HG02610 (cell line): ENCODE data around the gene KCNMA1.

Source experiments
- ATAC-seq: cut with Tn5 transposase; IDR thresholded peaks from one replicate; pipeline ENCODE4 v1.9.1; 2021; ENCODE audit warnings: mild to moderate bottlenecking, moderate library complexity; ENCODE audit not compliant: unreplicated experiment

Gene KCNMA1

GRCh38 chr10:77077316-77077945, 560.2 kb downstream of the KCNMA1 start:
- ATAC-seq: no peak

DNA sequence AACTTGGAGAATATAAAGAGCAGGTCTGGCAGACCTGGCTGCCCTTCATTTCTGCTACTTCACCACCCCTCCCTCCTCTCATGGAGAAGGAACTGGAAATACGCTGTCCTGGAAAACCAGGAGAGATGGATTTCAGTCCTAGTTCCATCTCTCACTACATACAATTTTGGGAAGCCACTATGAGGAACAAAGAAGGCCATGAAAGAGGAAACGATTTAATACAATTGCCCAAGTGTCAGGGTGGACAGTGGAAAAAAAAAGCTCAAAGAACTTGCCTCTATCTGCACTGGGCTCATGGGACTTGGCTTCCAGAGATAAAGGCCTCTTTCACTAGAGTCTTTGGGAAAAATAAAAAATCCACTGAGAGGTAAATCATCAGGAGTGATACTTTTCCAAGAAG, 561.7 kb downstream of the KCNMA1 start:
- ATAC-seq: no peak

DNA sequence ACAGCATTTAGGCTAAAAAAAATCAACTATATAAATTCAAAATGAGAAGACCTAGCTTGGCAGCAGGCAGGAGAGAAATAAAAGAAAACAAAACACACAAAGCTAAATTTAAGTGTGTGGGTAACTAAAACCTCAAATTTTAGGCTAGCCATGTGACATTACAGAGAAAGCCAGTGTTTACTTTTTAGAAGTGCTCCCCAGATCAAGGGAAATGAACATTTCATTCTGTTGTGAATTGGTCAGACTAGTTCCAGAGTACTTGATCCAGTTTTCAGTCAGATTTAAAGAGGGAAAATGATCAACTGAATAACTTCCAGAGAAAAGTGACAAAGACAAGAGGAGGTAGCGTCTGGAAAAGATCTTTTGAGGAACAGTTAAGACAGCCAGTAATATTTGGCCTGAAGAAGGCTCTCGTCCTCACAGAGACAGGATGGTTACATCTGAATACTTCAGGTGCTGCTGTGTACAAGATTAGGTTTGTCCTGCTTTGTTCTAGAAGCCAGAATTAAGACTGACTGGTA, 563.4 kb downstream of the KCNMA1 start:
- ATAC-seq: no peak

DNA sequence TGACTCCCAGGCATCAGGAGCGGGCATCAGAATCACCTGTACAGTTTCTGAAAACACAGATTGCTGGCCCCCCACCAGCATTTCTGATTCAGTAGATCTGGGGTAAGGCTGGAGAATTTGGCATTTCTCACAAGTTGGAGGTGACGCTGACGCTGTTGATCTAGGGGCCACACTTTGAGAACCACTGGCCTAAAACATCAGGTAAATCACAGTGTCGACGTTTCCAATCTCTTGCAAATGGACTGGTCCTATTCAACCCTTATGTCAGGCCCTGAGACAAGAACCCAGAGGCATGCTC, 564.0 kb downstream of the KCNMA1 start:
- ATAC-seq: no peak

DNA sequence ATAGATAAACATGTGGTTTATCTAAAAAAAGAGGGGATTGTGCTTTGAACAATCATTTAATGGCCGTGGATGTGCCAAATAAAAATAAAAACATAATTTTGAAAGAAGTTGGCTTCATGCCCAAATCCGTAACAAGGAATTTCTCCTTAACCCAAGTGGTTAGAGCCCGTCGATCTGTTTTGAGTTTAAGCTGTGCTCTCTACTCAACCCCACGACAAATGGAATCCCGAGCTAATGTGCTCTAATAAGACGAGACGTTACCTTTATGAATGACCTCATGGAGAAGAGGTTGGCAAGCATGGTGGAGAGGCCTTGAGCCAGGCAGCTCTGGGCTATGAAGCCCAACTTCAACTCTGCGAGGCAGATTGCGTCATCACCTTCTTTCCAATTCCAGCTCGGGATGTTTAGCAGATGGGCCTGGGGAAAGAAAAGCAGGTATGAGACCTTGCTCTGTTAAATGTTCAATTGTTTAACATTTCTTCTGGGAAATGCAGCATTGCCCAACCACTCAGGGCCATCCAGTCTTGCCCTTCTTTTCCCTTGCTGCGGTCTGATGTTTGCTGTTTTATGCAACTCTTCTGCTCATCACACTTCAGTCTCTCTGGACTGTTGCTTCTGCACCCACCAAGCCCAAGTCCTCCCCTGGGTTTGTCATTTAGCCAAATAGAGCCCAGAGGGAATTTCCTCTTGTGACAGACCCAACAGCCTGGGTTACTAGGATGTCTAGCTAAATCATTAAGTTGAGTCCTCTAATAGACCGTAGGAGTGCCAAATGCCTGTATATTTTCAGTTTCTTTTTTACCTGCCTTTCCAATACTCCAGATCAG, 564.6 kb downstream of the KCNMA1 start:
- ATAC-seq: no peak

- no peak for ATAC-seq
These were observed 565.2 kb downstream of the KCNMA1 start for GRCh38 chr10:77072361-77072835.

- ATAC-seq: no peak
These were observed 565.7 kb downstream of the KCNMA1 start for GRCh38 chr10:77071956-77072355.

DNA sequence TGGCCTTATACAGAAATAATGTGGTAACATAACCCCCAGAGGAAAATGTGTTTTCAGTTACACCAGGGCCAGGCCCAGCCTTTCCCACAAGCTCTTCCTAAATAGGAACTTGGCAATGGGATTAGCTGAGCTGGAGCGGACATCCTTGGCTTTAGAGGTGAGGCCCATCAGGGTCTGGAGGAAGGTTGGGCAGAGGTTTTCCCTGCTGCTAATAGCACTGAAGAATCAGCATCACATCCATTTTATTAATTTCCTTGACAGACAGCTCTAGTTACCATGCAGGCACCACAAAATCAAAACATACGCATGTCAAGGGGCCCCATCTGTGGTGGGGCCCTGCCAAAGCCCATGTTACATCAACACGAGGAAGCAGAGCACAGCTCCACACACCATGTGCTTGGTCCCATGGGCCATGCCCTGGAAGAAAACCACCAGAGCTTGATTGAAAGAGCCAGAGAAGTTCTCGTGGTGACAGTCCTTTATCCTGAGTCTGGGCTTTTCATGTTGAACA, 566.6 kb downstream of the KCNMA1 start:
- no peak for ATAC-seq

DNA sequence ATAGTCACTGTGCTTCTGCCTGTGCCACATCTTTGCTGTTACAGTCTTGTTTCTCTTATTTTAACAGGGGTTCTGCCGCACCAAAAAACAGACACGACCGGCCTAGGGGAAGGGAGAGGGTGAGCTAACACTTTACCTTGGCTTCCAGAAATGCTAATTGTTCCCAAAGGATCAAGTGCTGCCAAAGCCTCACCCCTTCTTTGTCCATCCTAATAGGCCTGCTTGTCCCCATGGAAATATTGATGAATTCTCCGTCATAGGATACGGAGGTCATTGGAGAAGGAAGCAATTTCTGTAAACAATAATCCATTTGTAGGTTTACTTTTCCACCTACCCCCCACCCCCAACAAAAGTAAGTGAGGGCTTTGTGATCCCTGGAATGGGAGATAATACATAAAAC, 567.3 kb downstream of the KCNMA1 start:
- ATAC-seq: no peak

- ATAC-seq: no peak
These were observed 568.6 kb downstream of the KCNMA1 start for GRCh38 chr10:77068969-77069368.

- ATAC-seq: no peak
These were observed 569.3 kb downstream of the KCNMA1 start for GRCh38 chr10:77068272-77068671.

- no peak for ATAC-seq
These were observed 575.2 kb downstream of the KCNMA1 start for GRCh38 chr10:77062381-77062780.

- no peak for ATAC-seq
These were observed 576.7 kb downstream of the KCNMA1 start for GRCh38 chr10:77060913-77061312.

DNA sequence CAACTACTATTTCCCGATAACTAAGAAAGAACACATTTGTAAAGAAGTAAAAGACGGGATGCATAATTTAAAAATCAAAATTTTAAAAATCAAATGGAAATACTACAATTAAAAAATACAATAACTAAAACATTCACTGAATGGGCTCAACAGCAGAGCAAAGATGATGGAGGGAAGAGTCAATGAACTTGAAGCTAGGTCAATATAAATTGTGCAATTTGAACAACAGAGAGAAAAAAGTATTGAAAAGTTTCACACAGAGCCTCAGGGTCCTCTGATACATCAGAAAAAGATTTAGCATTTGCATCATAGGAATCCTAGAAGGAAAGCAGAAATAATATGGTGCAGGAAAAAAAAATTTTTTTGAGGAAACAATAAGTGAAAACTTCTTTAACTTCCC, 581.0 kb downstream of the KCNMA1 start:
- no peak for ATAC-seq

DNA sequence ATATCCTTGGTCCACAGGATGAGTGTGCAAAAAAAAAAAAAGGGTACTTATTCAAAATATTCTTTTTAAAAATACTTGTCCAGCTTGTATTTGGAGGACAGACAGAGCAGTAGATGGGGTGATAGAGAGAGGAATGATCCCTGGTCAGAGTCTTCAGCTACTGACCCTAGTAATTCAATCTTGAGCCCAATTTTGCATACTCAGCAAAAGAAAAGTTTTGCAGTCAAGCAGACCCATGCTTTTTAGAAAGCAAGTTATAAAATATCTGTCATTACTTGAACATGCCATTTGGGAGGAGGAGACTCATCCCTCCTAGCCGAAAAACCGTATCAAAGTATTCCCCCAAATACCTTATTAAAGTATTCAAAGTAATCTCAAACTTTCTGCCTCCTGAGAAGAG, 585.0 kb downstream of the KCNMA1 start:
- no peak for ATAC-seq

GRCh38 chr10:77051837-77052236, 585.8 kb downstream of the KCNMA1 start:
- ATAC-seq: no peak

DNA sequence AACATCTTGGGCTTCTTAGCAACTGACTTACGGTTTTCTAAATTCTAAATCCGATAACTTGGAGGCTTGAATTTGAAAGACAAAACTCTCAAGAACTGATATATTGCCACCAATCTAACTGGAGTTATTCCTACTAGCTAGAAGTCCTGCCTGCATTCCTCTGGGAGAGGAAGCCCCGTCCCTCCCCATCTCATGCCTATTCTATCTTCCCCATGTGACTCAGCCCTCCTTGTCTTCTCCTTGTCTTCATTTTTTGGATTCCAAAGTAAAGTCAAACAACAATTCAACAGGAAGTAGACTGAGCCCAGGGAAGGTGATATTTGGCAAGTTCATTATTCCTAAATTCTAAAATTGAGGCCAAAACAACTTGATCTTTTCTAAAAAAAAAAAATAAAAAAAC, 587.7 kb downstream of the KCNMA1 start:
- ATAC-seq: no peak

DNA sequence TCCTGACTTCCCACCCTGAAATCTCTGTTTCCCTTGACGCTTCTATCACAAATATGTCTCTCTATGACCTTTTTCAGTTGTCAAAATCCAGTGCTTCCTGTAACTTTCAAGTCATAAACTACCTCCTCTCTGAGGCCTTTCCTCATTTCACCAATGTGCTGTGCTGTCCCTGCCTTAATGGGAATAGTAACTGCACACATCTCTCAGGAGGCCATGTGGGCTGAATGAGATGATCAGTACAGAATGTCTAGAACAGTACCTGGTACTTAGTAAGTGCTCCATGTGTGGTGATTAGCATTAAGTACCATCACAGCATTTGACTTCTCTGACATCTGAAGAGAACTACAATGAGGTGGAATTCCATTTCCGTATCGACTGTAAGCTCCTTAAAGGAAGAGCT, 588.5 kb downstream of the KCNMA1 start:
- no peak for ATAC-seq

- ATAC-seq: no peak
These were observed 592.5 kb downstream of the KCNMA1 start for GRCh38 chr10:77045085-77045484.

GRCh38 chr10:77043420-77043763, 594.2 kb downstream of the KCNMA1 start:
- no peak for ATAC-seq

- no peak for ATAC-seq
These were observed 594.7 kb downstream of the KCNMA1 start for GRCh38 chr10:77042706-77043419.
